NCI-H524 treated with DMSO at 0.1 percent for 48 hours (cell line): ENCODE results near the gene EPHB6.

ENCODE experiments used
- DNase-seq: peaks from one replicate; lab custom pipeline; 2025; lab: John Stamatoyannopoulos, UW

EPHB6 gene

GRCh38 chr7:142896151-142896550, 41.3 kb downstream of the EPHB6 start:
- no peak for DNase-seq

- no peak for DNase-seq
These were observed 42.0 kb downstream of the EPHB6 start for GRCh38 chr7:142896741-142897379.

- no peak for DNase-seq
These were observed 42.8 kb downstream of the EPHB6 start for GRCh38 chr7:142897691-142898090.

- DNase-seq = no peak
These were observed 43.7 kb downstream of the EPHB6 start for GRCh38 chr7:142898377-142899170.

- no peak for DNase-seq
These were observed 44.8 kb downstream of the EPHB6 start for GRCh38 chr7:142899661-142900060.

GRCh38 chr7:142901426-142902259, 46.8 kb downstream of the EPHB6 start:
- DNase-seq = no peak

GRCh38 chr7:142904128-142904527, 49.3 kb downstream of the EPHB6 start:
- DNase-seq = no peak

GRCh38 chr7:142905759-142906158, 50.9 kb downstream of the EPHB6 start:
- no peak for DNase-seq

GRCh38 chr7:142906643-142907042, 51.8 kb downstream of the EPHB6 start:
- DNase-seq = no peak

- no peak for DNase-seq
These were observed 53.4 kb downstream of the EPHB6 start for GRCh38 chr7:142908290-142908689.

- no peak for DNase-seq
These were observed 54.3 kb downstream of the EPHB6 start for GRCh38 chr7:142908921-142909890.

GRCh38 chr7:142910031-142910433, 55.2 kb downstream of the EPHB6 start:
- DNase-seq = no peak

- DNase-seq = no peak
These were observed 55.6 kb downstream of the EPHB6 start for GRCh38 chr7:142910481-142910880.

GRCh38 chr7:142913051-142913450, 58.2 kb downstream of the EPHB6 start:
- no peak for DNase-seq

GRCh38 chr7:142913566-142913965, 58.7 kb downstream of the EPHB6 start:
- no peak for DNase-seq

- no peak for DNase-seq
These were observed 59.2 kb downstream of the EPHB6 start for GRCh38 chr7:142914121-142914520.

GRCh38 chr7:142915315-142915714, 60.4 kb downstream of the EPHB6 start:
- DNase-seq = no peak

GRCh38 chr7:142916508-142916907, 61.6 kb downstream of the EPHB6 start:
- DNase-seq = no peak

- DNase-seq = no peak
These were observed 62.6 kb downstream of the EPHB6 start for GRCh38 chr7:142917447-142917846.

GRCh38 chr7:142918901-142919300, 64.0 kb downstream of the EPHB6 start:
- no peak for DNase-seq

- no peak for DNase-seq
These were observed 64.8 kb downstream of the EPHB6 start for GRCh38 chr7:142919656-142920055.
